GM21360 (cell line): ENCODE measurements around the gene UBC.
"Not testable (repeated sequence)": the region's sequence is repeated elsewhere in the genome, so short reads cannot be mapped to it uniquely, and the experiment has no call there.

Source experiments
- ATAC-seq: cut with Tn5 transposase; IDR thresholded peaks from one replicate; pipeline ENCODE4 v1.9.1; 2021; ENCODE audit warnings: mild to moderate bottlenecking, moderate library complexity; ENCODE audit not compliant: unreplicated experiment

UBC gene

GRCh38 chr12:124916374-124917134 lies 2.1 kb upstream of the UBC start:
- no peak for ATAC-seq

DNA sequence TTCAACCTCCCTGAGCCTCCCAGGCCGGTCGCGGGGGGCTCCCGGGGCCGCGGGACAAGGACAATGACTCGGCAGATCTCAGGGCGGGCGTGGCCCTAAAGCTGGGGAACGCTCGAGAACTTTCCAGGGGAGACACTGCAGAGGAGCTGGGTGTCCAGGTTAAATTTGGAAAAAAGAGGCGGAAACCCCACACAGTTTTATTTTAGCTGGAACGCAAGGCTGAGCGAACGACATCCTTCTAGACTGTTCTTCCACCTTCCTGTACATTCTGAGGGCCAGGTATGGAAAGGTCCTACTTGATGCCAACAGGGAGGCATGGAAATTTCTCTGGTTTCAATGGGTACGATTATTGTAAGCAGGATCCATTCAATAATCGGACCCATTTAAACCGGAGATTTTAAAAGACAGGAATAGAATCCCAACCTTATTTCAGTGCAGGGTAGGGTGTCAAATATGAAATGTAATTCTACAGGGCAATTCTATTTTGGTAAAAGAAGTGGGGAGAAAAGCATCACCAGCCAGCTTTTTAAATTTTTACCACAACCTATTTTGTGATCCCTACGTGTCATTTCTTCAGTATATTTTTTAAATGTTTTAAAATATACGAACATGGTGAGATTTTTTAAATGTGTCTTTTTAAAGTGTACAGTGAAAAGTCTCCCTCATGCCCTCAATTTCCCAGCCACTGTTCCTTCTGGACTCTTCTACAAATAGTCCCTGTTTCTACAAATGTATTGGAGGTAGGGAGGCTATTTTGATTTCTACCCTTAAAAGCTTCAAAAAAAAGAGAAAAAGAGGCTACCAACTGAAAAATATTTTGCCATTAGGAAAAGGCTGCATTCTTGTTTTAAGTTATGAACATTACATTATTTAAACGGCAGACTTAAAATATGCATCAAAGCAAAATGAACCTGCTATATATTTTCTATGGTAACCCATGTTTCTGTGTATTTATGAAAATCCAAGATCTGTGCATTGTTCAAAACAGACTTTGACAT lies 1.1 kb upstream of the UBC start:
- peak; percentile 1 for ATAC-seq

GRCh38 chr12:124913474-124914391 lies 717 bp downstream of the UBC start:
- ATAC-seq: peak; percentile 18

DNA sequence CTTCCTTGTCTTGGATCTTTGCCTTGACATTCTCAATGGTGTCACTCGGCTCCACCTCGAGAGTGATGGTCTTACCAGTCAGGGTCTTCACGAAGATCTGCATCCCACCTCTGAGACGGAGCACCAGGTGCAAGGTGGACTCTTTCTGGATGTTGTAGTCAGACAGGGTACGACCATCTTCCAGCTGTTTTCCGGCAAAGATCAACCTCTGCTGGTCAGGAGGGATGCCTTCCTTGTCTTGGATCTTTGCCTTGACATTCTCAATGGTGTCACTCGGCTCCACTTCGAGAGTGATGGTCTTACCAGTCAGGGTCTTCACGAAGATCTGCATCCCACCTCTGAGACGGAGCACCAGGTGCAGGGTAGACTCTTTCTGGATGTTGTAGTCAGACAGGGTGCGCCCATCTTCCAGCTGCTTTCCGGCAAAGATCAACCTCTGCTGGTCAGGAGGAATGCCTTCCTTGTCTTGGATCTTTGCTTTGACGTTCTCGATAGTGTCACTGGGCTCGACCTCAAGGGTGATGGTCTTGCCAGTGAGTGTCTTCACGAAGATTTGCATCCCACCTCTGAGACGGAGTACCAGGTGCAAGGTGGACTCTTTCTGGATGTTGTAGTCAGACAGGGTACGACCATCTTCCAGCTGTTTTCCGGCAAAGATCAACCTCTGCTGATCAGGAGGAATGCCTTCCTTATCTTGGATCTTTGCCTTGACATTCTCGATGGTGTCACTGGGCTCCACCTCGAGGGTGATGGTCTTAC lies 1.7 kb downstream of the UBC start:
- not testable (repeated sequence) for ATAC-seq

DNA sequence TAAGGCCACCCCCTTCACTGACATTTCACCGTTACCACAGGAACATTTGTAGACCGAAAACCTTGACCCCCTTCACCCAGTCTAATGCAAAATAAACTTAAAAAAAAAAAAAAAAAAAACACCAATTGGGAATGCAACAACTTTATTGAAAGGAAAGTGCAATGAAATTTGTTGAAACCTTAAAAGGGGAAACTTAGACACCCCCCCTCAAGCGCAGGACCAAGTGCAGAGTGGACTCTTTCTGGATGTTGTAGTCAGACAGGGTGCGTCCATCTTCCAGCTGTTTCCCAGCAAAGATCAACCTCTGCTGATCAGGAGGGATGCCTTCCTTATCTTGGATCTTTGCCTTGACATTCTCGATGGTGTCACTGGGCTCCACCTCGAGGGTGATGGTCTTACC lies 2.9 kb downstream of the UBC start:
- ATAC-seq: not testable (repeated sequence)

GRCh38 chr12:124910561-124911478 lies 3.6 kb downstream of the UBC start:
- no peak for ATAC-seq

GRCh38 chr12:124909831-124910560 lies 4.5 kb downstream of the UBC start:
- ATAC-seq: no peak

DNA sequence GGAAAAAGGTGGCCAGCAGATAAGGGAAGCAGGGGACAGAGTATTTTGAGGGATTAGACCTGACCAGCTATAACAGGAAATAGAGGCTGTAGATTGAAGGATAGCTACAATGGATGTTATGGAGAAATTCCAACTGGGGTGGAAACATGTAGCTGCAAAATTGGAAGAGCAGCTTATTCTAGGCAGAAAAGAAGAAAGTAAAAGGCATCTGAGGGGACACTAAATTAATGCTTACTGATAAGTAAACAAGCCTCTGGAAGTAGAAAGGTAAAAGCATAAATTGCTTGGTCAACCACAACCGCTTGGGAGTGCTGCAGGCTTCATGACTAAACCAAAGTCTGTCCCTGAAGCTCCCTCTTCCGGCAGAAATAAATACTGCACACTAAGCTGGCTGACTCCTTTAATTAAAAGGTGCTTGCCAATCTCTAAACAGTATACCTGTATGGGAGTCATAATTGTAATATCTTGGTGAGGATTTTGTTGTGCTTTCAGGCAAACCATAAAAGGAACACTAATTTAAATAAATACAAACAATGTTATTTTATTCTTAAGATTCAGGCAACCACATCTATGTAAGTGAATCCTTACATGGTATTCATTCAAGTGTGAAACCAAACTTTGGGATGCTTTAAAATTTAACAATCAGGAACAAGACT lies 7.7 kb downstream of the UBC start:
- ATAC-seq: peak; percentile 47

- no peak for ATAC-seq
These were observed 9.9 kb downstream of the UBC start for GRCh38 chr12:124904306-124905098.

DNA sequence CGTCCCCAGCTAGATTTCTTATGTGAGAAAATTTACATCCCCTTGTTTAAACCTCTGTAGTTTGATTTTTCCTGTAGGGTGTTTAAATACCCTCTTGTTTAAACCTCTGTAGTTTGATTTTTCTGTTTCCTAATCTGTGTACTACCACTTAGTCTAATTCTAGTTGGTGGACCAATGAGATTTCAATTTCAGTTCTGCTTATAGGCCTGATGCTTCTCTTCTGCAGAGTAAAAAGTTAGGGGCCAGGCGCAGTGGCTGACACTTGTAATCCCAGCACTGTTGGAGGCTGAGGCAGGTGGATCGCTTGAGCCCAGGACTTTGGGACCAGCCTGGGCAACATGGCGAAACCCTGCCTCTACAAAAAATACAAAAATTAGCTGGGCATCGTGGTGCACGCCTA lies 11.5 kb downstream of the UBC start:
- peak; percentile 29 for ATAC-seq

GRCh38 chr12:124901003-124901402 lies 13.4 kb downstream of the UBC start:
- ATAC-seq: no peak

DNA sequence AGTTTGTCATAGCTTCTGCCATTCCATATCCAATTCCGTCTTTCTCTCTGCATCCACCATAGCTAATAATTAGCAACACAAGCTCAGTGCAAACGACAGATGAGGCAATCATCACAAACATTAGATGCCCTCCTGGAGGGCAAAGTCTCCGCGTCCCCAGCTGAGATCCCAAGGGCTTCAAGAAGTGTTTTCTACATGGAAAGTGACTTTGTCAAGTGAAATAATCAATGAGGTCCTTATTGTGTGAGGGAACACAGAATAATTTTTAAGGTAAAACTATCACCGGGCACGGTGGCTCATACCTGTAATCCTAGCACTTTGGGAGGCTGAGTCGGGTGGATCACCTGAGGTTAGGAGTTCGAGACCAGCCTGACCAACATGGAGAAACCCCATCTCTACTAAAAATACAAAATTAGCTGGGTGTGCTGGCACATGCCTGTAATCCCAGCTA lies 14.1 kb downstream of the UBC start:
- not testable (repeated sequence) for ATAC-seq

DNA sequence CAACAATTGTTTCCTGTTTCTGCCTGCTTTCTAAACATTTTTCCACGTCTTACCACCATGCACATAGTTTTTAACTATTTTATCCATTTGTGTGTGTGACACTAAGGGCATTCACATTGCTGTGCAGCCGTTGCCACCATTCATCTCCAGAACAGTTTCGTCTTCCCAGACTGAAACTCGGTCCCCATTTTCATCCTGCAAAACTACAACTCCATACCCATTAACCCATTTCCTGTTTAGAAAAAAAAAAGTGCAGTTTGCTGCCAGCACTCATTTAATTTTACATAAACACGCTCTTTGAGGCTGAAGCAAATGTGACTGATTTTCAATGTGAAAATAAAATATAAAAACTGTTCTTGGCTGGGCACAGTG lies 15.5 kb downstream of the UBC start:
- ATAC-seq: no peak

DNA sequence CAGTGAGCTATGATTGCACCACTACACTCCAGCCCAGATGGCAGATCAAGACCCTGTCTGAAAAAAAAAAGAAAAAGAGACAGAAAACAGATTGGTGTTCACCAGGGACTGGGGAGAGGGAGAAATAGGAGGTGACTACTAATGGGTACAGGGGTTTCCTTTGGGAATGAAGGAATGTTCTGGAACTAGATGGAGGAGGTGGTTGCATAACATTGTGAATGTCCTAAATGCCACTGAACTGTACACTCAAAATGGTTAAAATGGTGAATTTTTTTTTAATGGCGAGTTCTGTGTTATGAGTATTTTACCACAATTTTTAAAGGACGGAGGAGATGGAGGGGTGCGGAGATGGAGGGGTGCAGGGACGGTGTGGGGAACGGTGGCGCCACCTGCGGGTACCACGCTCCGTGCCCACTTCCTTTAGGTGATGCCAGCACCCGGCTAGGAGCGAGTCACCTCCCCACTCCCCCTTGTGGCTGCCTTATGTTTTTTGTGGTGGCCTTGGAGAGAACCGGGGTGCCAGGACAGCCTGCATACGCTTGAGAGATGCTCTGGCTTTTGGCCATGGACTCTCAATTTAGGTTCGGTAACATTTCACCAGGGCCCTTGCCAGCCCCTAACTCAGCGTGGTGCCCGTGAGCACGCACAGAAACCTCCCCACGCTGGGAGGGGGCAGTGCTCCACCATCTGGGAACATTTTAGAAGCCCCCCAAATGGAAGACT lies 16.1 kb downstream of the UBC start:
- ATAC-seq: no peak

- ATAC-seq: no peak
These were observed 18.0 kb downstream of the UBC start for GRCh38 chr12:124896461-124896860.

GRCh38 chr12:124893792-124894516 lies 20.5 kb downstream of the UBC start:
- ATAC-seq: peak; percentile 53
